HG02610 (cell line): ENCODE data around the gene LRCH4.
A peak's percentile ranks its signal among the peaks of the same experiment; 100 is the strongest.

ENCODE experiments used
- ATAC-seq: cut with Tn5 transposase; IDR thresholded peaks from one replicate; pipeline ENCODE4 v1.9.1; 2021; ENCODE audit warnings: mild to moderate bottlenecking, moderate library complexity; ENCODE audit not compliant: unreplicated experiment

Gene LRCH4

GRCh38 chr7:100604976-100605911 is 19.3 kb upstream of the LRCH4 start:
- no peak for ATAC-seq

- peak; percentile 58 for ATAC-seq
Observed at GRCh38 chr7:100604028-100604975, 18.4 kb upstream of the LRCH4 start.

- peak; percentile 13 for ATAC-seq
Observed at GRCh38 chr7:100603726-100604027, 17.7 kb upstream of the LRCH4 start.

GRCh38 chr7:100602889-100603725 is 17.2 kb upstream of the LRCH4 start:
- ATAC-seq: no peak

- no peak for ATAC-seq
Observed at GRCh38 chr7:100600730-100601038, 14.8 kb upstream of the LRCH4 start.

GRCh38 chr7:100599911-100600729 is 14.2 kb upstream of the LRCH4 start:
- ATAC-seq: no peak

GRCh38 chr7:100598425-100598824 is 12.5 kb upstream of the LRCH4 start:
- ATAC-seq: no peak

- no peak for ATAC-seq
Observed at GRCh38 chr7:100595188-100595587, 9.3 kb upstream of the LRCH4 start.

GRCh38 chr7:100591596-100591995 is 5.7 kb upstream of the LRCH4 start:
- no peak for ATAC-seq

- ATAC-seq: no peak
Observed at GRCh38 chr7:100590077-100590737, 4.3 kb upstream of the LRCH4 start.

GRCh38 chr7:100589341-100589947 is 3.5 kb upstream of the LRCH4 start:
- ATAC-seq: no peak

GRCh38 chr7:100588438-100588837 is 2.5 kb upstream of the LRCH4 start:
- no peak for ATAC-seq

GRCh38 chr7:100586266-100587025 is 517 bp upstream of the LRCH4 start, which contains the start of gene FBXO24:
FBXO24 (plus strand) TSS chr7:100586328; CDS start chr7:100586626, 298 bp downstream.
- ATAC-seq: peak; percentile 84

- no peak for ATAC-seq
Observed at GRCh38 chr7:100584683-100585510, 1.0 kb downstream of the LRCH4 start.

- no peak for ATAC-seq
Observed at GRCh38 chr7:100584054-100584682, 1.8 kb downstream of the LRCH4 start.

GRCh38 chr7:100583132-100584053 is 2.5 kb downstream of the LRCH4 start:
- ATAC-seq: no peak
